Measurements from ENCODE around the gene ARHGEF17.

ARHGEF17 gene

DNA sequence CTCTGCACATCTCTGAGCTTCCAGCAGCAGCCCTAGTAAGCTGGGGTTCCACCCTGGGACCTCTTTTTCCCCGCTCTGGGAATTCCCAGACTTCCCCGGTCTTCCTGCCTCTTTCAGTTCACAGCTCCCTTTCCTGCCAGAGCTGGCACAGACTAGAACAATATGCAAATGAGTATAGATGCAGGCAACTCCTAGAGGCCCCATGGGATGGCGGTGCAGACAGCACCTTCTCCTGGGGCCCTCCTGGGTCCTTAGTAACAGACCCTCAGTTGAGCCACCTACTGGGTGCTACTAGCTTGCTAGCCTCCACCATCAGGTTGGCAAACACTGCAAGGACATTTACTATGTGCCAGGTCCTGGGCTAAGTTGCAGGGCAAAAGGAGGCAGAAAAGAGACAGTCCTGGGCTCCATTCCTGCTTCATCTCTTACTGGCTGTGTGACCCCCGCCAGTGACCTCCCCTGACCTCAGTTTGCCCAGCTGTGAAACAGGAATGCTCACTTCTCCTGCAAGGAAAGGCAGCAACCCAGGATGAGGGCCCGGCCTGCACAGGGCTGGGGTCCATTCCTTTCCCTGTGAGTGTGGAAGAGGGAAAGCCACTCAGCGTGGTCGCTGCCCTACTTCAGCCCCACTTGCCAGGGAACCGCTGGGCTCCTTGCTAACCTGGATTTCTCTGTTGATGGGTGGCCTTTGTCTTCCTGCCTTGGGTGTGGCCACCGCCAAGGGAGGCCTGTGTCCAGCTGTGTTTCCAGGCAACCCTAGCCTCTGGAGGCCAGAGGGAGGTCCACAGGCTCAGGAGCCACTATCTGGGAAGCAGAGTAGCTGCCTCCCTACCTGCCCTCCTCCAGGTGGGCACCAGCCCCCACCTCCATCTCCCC is 75.4 kb downstream of the ARHGEF17 start:
- DNase-seq: no peak

DNA sequence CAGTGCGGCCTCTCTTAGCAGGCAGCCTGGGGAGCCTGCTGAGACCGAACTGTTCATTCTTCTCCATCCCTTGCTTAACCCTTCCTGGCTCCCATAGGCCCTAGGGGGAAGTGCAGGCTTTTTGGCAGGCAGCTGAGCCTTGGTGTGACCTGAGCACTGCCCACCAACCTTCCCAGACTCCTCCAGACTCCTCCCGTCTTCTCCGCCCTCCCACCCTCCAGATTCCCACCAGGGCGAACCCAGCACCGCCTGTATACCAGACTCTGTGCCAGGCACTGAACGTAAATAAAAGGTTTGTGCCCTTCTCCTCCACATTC is 76.0 kb downstream of the ARHGEF17 start:
- no peak for DNase-seq

DNA sequence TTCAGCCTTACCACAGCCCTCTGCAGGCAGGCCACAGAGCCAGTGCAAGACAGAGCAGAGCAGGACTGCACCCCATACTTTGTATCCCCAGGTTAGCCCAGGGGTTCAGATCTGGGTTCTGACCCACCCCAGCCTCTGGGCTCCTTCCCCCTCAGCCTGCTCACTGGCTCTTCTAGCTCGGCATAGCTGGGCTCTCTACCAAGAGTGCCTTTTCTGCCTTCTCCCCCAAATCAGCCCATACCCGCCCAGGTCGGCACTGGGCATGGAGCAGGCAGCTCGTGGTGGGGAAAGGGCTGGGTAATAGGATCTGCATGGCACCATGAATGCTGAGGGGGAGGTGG is 76.4 kb downstream of the ARHGEF17 start:
- no peak for DNase-seq

DNA sequence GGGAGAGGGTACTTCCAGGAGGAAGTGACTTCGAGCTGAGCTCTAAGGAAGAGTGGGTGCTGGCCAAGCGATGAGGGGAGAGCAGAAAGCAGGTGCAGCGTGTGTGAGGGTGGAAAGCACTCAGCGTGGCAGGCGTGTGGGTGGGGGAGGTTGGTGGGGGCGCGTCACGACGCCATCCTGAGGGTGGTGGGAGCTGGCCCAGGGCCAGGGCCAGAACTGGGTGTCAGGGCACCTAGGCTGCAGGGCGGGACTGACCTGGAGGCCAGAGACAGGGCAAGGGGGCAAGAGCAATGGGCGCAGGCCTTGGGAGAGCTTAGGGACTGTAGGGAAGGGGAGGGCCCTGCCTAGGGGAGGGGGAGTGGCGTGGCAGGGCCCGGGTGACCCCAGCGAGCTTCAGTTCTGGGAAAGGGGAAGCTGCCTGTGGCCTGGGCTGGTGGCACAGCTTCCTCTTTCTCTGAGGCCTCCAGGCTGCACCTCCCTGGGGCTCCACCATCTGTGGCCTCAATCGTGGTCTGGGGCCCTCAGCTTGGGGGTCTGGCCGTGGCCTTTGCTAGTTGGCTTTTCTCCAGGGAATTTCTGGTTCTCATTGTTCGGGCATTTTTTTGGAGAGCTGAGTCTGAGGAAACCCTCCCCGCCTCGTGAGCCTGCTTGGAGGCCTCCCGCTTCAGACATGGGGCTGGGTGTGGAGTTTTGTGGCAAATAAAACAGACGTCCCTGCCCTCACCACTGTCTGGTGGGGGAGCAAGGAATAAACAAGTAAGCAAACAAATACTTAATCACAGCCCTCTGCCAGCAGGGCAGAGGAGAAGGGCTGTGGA is 77.0 kb downstream of the ARHGEF17 start:
- no peak for DNase-seq

DNA sequence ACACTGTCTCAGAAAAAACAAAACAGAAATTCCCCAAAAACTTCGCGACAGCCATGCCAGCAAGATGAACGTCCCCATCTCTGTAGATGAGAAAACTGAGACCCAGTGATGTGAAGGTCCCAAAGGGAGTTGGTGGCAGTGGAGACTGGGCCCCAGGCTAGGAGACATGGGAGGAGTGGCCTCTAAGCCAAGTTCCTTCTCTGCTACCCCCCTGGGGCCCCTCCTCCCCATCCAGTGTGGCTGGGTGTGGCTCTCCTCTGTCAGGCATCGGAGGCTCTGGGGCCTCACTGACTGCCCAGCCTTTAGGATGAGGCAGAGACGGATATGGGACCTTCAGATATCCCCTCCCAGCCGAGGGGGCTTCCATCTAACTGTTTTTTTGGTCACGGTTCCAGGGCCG is 77.9 kb downstream of the ARHGEF17 start:
- DNase-seq: no peak

DNA sequence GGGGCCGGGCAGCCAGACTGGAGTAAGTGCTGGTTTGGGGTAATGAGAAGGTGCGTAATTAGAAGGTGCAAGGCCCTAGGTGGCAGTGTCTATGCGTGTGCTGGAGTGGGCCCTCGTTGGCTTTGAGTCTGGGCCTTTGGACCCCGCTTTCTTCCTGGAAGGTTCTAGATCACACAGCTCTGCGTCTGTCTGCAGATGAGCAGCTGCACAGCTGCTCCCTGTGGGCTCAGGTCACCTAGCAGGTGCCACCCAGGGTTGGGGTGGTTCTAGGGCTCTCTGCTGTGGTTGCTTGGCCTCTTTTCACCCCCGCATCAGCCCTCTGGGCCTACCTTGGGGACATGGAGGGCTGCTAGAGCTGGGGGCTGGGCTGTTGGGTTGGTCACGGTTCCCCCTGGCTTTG is 78.5 kb downstream of the ARHGEF17 start:
- no peak for DNase-seq

DNA sequence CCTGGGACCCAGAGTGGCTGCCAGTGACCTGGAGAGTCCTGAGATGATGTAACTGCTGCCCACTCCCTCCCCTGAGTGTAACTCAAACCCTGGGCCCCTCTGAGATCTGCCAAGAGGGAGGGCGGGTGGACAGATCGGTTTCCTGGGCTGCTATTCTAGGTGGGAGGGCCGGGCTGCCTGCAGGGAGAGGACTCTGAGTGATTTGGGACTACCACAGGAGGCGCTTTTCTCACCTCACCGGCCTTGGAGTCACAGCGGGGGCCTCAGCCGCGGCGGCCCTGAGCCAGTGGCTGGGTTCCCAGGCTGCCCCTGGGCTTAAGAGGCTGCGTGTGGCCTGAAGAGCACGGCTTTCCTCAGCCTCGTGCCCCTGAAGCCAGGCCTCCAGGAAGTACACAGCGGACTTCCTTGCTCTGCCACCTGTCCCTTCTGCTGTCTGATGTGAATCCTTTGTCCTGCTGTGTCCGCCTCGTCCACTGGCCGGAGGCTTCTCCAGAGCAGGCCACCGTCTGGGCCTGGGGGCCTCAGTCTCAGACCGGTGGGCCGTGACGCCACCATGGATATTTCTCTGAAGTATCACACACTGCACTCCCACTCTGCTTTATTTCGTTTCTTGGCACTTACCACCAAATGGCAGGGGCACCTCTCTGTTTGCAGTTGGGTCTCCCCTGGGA is 79.7 kb downstream of the ARHGEF17 start:
- DNase-seq: no peak

DNA sequence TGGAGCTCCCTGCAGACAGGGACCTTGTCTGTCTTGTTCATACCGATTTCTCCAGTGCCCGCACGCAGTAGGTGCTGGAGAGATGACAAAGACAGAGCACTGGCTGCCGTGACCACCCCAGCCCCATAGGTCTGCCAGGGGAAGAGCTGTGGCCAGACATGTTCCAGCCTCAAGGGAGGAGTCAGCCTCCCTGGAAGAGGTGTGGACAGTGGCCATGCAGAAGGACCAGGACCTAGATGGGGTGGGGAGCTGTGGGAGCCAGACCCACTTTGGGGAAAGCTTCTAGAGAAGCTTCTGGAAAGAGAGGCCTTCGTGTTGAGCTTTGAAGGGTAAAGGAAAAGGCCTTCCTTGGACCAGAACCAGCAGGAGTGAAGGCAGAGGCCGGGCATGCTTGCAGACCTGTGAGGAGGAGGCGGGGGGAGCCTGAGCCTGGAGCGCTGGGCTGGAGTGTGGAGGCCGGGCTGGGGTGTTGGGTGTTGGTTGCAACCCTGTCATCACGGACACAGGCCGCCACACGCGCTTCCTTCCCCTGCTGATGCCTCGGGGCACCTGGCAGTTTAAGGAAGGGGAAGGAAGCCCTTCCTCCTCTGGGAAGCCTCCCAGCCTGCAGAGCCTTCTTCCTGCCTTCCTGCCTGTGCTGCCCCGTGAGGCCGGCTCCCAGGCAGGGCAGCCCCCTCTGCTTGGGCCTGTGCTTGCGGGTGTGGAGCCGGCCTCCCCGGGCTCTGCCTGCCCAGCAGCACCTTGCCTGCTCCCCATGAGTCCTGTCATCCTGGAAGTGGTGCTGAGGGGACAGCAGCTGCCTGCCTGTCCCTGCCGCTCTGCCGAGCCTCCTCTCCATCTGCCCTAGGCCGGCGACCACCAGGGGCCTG is 80.4 kb downstream of the ARHGEF17 start:
- DNase-seq: no peak

DNA sequence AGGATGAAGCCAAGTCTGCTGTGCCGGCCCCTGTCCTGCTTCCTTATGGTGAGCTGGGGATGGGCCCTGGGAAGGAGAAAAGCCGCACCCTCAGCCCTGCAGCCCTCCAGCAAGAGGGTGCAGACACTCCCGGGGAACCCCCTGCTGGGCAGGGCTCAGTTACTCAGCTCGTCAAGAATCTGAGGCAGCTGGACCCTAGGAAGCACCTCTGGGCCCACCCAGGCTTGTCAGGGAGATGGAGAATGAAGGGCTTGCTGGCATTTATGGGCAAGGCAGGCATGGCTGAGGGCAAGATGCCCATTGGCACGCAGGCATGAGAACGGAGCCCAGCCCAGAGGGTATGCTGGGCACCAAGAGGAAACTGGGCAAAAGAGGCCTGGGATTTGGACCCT is 81.1 kb downstream of the ARHGEF17 start:
- DNase-seq: no peak

DNA sequence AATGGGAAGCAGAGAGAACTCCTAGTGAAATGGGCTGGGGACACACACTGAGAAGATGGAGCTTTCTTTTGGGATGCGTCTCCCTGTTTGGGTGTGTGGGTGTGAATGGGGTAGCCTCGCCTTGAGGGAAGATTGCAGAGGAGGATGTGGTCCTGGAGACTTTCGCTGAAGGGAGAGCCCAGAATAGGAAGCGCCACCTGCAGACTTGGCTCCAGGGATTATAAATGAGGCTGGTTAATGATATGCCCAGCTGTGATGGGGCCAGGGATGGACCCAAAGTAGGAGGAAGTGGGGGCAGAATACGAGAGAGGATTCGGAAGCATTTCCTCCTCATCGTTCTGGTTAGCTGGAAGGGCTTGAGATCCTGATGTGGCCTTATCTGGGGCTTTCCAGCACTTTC is 81.8 kb downstream of the ARHGEF17 start:
- no peak for DNase-seq

DNA sequence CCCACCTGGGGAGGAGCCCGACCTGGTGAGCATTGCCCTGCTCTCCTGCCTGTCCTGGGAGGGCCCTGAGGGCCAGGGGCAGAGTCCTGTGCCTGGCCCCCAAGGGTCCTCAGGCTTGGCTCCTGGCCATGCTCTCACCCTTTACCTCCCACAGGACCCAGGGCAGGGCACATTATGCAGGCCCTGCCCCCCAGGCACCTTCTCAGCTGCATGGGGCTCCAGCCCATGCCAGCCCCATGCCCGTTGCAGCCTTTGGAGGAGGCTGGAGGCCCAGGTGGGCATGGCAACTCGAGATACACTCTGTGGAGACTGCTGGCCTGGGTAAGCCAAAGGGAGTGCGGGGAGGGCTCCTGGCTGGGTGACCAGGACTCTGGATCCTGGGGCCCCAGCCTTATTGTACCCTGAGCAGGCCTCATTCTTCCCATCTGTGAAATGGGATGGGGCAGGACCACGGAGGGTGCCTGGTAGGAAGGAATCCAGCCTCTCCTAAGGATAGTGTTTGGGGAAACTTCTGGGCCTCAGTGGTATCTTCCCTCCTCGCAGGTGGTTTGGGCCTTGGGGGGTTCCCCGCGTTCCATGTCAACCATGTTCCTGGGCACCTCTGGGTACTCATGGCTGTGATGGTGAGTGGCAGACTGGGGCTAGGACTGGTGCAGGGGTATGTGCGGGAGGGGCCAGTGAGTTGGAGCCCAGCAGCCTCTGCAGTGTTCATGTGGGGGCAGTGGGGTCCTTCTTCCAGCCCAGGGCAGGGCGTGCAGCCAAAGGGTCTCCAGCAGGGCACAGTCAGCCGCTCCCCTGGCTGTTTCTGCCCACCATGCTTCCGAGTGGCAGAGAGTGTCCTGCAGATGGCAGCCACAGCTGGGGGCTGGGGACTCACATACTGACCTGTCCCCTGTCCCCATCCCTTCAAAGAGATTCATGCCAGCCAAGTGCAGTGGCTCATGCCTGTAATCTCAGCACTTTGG is 82.8 kb downstream of the ARHGEF17 start:
- DNase-seq: no peak

DNA sequence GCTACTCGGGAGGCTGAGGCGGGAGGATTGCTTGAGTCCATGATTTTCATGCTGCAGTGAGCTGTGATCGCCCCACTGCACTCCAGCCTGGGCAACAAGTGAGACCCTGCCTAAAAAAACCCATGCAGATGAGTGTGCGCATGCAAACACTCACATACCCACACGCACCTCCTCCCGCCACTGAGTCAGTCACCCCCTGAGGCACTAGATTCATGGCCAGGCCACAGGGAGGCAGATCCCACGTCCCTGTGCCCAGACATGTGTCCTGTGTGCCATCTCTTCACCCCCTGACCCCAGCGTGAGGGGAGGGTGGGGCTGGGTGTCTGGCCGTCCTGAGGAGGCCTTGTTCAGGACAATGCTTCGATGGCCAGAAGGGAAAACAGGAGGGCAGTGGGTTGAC is 83.6 kb downstream of the ARHGEF17 start:
- DNase-seq: no peak

DNA sequence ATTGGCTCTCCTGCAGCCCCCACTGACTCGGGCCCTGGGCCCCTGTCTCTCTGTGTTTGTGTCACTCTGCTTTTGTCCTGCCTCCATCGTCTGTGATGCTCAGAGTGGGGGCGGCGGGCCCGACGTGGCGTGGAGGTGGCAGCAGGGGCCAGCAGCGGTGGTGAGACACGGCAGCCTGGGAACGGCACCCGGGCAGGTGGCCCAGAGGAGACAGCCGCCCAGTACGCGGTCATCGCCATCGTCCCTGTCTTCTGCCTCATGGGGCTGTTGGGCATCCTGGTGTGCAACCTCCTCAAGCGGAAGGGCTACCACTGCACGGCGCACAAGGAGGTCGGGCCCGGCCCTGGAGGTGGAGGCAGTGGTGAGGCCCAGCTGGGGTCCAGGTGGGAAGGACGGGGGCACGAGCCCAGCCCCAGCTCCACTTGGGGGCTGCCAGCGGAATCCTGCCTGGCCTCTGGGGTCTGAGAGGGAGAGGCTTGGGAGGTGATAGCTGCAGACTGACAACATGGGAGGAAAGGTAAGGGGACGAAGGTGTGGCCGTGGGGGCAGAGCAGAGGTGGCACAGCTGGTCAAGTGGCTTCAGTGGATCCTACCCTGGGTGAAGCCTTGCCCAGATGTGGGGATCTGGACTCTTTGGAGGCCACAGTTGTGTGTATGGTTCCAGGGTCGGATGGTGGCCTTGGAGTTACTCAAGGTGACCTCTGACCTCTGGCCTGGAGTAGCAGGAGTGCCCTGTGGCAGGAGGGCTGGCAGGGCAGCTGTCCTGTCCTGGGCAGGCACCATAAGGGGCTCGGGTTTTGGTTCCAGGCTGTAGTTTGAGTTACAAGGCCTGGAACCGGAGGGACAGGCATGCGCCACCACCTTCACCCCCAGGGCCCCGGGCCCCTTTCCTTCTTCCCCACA is 84.3 kb downstream of the ARHGEF17 start:
- DNase-seq: no peak

DNA sequence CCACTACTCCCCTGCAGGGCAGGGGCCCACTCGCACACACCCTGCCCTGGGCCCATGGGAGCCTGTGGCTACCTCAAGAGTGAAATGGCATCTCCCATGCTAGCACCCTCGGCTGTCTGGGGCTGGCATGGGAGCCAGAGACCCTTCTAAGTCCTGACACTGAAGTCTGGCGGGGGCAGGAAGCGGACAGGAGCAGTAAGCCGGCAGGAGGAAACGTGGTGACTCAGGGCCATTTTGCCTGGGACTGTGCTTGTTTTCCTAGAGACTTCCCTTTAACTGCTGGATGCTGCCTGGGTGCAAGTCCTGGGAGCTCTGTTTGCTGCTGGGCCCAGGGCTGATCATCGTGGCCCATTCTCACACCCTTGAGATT is 84.9 kb downstream of the ARHGEF17 start:
- no peak for DNase-seq

DNA sequence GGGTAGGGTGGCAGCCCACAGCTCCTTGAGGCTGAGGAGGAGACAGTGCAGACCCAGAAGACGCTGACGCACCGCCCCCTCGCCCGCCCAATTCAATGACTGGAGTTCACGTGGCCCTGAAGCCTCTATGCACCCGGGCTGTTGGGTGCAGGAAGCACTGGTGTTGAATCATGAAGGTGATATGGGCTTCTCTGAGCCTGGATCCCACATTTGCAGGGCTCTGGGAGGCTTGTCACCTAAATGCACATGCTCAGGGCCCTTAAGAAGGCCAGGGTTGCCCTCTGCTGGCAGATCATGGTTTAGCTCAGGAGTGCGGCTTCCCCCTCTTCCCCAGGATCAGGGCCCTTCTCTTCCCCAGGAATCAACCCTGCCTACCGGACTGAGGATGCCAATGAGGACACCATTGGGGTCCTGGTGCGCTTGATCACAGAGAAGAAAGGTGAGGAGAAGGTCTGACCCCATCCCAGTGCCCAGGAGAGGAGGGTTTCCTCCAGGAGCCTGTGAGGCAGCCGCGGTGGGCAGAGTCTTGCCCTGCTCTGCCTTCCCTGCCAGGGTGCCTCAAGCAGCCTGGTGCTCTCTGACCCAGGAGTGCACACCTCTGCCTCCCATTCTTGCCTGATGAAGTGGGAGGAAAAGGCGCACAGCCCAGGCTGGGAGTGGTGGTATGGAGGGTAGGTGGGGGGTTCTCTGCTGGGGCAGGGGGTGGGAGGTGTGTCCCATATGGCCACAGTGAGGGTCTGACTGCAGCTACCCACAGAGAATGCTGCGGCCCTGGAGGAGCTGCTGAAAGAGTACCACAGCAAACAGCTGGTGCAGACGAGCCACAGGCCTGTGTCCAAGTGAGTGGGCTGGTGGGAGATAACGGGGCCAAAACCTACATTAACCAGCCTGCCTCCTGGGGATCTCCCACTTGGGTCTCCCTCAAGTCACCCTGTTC is 85.7 kb downstream of the ARHGEF17 start:
- DNase-seq: no peak

DNA sequence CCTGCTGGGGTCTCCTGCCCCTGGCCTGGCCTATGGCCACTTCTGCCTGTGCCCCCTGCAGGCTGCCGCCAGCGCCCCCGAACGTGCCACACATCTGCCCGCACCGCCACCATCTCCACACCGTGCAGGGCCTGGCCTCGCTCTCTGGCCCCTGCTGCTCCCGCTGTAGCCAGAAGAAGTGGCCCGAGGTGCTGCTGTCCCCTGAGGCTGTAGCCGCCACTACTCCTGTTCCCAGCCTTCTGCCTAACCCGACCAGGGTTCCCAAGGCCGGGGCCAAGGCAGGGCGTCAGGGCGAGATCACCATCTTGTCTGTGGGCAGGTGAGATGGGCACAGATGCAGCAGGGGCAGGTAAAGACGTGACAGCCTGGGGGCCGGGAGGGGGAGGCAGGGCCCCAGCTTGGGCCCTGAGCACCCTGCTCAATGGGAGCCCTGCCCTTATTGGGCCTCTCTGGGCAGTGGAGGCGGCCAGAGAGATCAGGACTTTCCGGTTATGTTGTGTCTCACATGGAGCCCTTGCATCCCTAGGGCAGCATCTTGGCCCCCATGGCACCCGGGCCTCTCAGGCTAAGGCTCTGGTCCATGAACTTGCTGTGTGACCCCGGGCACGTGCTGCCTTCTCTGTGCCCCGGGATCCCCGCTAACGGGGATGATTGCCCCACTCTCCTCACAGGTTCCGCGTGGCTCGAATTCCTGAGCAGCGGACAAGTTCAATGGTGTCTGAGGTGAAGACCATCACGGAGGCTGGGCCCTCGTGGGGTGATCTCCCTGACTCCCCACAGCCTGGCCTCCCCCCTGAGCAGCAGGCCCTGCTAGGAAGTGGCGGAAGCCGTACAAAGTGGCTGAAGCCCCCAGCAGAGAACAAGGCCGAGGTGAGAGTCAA is 86.6 kb downstream of the ARHGEF17 start:
- DNase-seq: no peak

DNA sequence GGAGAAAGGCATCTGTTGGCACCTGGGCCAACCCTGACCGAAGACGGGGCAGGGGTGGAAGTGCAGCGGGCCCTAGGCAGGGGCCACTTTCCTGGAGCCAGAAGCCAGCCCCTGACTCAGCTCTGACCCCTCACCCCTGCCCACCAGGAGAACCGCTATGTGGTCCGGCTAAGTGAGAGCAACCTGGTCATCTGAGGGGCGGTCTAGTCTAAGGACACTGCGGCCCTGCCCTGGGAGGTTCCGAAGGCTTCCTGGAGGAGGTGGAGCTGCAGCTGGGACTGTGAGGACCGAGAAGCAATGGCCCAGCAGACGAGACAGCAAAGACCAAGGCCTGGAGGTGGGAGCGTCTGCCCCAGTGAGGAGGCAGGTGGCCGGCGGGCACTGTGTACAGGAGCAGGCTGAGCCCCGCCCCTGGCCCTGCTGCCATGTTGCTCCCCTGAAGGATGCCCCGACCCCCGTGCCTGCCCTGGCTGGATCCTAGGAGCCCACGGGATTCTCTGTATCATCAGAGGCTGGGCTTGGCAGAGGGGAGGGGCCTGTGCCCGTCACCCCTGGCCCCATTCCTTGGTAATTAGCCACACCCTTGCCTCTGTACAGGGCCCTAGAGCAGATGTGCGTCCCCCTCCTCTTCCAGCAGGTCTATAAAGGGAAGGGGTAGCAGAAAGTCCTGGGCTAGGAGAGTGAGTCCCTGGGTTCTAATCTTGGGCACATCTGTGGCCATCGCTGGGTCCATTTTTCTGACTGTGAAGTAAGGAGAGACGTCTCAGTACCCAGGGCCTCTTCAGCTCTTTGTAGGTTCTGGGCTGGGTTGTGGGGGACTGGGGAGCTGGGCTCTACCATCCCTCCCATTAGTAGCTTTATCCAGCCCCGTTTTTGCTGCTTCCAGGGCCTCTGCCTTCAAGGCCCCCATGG is 87.5 kb downstream of the ARHGEF17 start:
- DNase-seq: no peak

Data from NCI-H1436 treated with DMSO at 0.1 percent for 48 hours (cell line).